Nephron (organoid): ENCODE results near the gene TTC34.
A peak's percentile ranks its signal among the peaks of the same experiment; 100 is the strongest.
"Not testable (repeated sequence)": the region's sequence is repeated elsewhere in the genome, so short reads cannot be mapped to it uniquely, and the experiment has no call there.

Experiments
- H3K27ac Mint-ChIP-seq, 3 experiments: 2 replicates each; pipeline ENCODE4 v1.8.0; 2020; ENCODE audit warnings: mixed read lengths in 3 of 3, mild to moderate bottlenecking in 2 of 3, moderate library complexity in 1 of 3
- H3K27me3 Mint-ChIP-seq: 2 replicates; pipeline ENCODE4 v1.8.0; 2021; ENCODE audit warnings: low read depth, mild to moderate bottlenecking, moderate library complexity, mixed read lengths
- H3K36me3 Mint-ChIP-seq: 2 replicates; pipeline ENCODE4 v1.8.0; 2020; ENCODE audit warnings: low read depth, mixed read lengths
- H3K4me1 Mint-ChIP-seq: 2 replicates; pipeline ENCODE4 v1.8.0; 2020; ENCODE audit warnings: mixed read lengths
- H3K4me3 Mint-ChIP-seq, 3 experiments: 2 replicates each; pipeline ENCODE4 v1.8.0; 2020; ENCODE audit warnings: mild to moderate bottlenecking in 3 of 3, mixed read lengths in 3 of 3, moderate library complexity in 2 of 3
- H3K9me3 Mint-ChIP-seq: 2 replicates; pipeline ENCODE4 v1.8.0; 2020; ENCODE audit warnings: mixed read lengths
- CTCF ChIP-seq, 3 experiments: fragments of 200-600 bp; sonication (generic); IDR thresholded peaks; one replicate each; pipeline ENCODE4 v1.5.0; 2021; ENCODE audit warnings: antibody characterized with exemption in 3 of 3; ENCODE audit not compliant: unreplicated experiment in 3 of 3

The TTC34 gene

DNA sequence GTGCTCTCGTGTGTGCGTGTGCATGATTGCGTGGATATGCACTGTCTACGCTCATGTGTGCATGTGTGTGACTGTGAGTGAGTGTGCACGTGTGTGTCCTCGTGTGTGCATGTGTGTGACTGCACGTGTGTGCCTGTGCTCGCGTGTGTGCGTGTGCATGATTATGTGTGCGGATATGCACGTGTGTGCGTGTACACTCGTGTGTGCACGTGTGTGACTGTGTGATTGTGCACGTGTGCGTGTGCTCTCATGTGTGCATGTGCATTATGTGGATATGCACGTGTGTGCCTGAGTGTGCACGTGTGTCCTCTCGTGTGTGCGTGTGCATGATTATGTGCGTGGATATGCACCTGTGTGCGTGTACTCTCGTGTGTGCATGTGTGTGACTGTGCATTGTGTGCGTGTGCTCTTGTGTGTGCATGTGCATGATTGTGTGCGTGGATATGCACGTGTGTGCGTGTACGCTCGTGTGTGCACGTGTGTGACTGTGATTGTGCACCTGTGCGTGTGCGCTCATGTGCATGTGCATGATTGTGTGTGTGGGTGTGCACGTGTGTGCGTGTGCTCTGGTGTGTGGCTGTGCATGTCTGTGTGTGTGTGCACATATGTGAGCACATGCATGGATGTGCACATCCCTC lies 170.9 kb downstream of the TTC34 start:
- peaks cover 3% of the 10 kb centered on the region for H3K36me3 Mint-ChIP-seq
- H3K4me1 Mint-ChIP-seq = peaks cover 3% of the 10 kb centered on the region
- peaks cover 9% of the 10 kb centered on the region for H3K9me3 Mint-ChIP-seq
- H3K27me3 Mint-ChIP-seq = peaks cover 60% of the 10 kb centered on the region
- H3K4me3 Mint-ChIP-seq = peak overlapping the region in 2 of 3 experiments; percentile 23 to 67
- TF ChIP-seq CTCF (IDR thresholded peaks at IDR 0.05; ENCODE audit: unreplicated experiment in 3 of 3) = no peak
- peak overlapping the region in 1 of 3 experiments; percentile 65 for H3K27ac Mint-ChIP-seq

- Mint-ChIP-seq H3K4me1 (peaks cover 3% of the 10 kb centered on the region), H3K4me3 (peak overlapping the region in 2 of 3 experiments; percentile 38 to 41), H3K27ac (peak overlapping the region in 1 of 3 experiments; percentile 65), H3K9me3 (peaks cover 9% of the 10 kb centered on the region), H3K36me3 (peaks cover 3% of the 10 kb centered on the region), H3K27me3 (peaks cover 67% of the 10 kb centered on the region)
- no peak for TF ChIP-seq CTCF (IDR thresholded peaks at IDR 0.05; ENCODE audit: unreplicated experiment in 3 of 3)
Observed at GRCh38 chr1:2629627-2630497, 171.6 kb downstream of the TTC34 start.

GRCh38 chr1:2628933-2629626 lies 172.4 kb downstream of the TTC34 start:
- no peak for TF ChIP-seq CTCF (IDR thresholded peaks at IDR 0.05; ENCODE audit: unreplicated experiment in 3 of 3)
- H3K36me3 Mint-ChIP-seq = peaks cover 3% of the 10 kb centered on the region
- H3K4me1 Mint-ChIP-seq = peaks cover 3% of the 10 kb centered on the region
- H3K9me3 Mint-ChIP-seq = peaks cover 9% of the 10 kb centered on the region
- peaks cover 74% of the 10 kb centered on the region for H3K27me3 Mint-ChIP-seq
- peak overlapping the region in 1 of 3 experiments; percentile 38 for H3K4me3 Mint-ChIP-seq
- no peak overlapping the region for H3K27ac Mint-ChIP-seq

- TF ChIP-seq CTCF (IDR thresholded peaks at IDR 0.05; ENCODE audit: unreplicated experiment in 3 of 3) = no peak
- Mint-ChIP-seq H3K36me3 (peaks cover 3% of the 10 kb centered on the region), H3K27ac (no peak overlapping the region), H3K4me3 (peak overlapping the region in 1 of 3 experiments; percentile 49), H3K9me3 (peaks cover 9% of the 10 kb centered on the region), H3K4me1 (peaks cover 2% of the 10 kb centered on the region), H3K27me3 (peaks cover 77% of the 10 kb centered on the region)
Observed at GRCh38 chr1:2628191-2628932, 173.1 kb downstream of the TTC34 start.

- Mint-ChIP-seq H3K27me3 (peaks cover 77% of the 10 kb centered on the region), H3K36me3 (peaks cover 3% of the 10 kb centered on the region), H3K4me3 (no peak overlapping the region), H3K9me3 (peaks cover 9% of the 10 kb centered on the region), H3K4me1 (no peaks in the 10 kb centered on the region), H3K27ac (no peak overlapping the region)
- no peak for TF ChIP-seq CTCF (IDR thresholded peaks at IDR 0.05; ENCODE audit: unreplicated experiment in 3 of 3)
Observed at GRCh38 chr1:2627746-2628145, 173.7 kb downstream of the TTC34 start.

DNA sequence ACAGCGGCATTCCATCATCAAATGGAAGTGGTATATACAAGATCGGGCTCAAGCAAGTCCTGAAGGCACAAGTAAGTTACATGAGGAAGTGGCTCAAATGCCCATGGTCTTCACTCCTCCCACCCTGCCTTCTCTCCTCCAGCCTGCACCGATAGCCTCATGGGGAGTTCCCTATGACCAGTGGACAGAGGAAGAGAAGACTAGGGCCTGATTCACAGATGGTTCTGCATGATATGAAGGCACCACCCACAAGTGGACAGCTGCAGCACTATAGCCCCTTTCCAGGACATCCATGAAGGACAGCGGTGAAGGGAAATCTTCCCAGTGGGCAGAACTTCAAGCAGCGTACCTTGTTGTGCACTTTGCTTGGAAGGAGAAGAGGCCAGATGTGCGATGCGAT lies 175.7 kb downstream of the TTC34 start:
- H3K4me3 Mint-ChIP-seq = not testable (repeated sequence)

More for the DNA sequence above, 175.7 kb downstream of the TTC34 start:
- not testable (repeated sequence) for H3K4me1 Mint-ChIP-seq, H3K27ac Mint-ChIP-seq, H3K36me3 Mint-ChIP-seq, H3K9me3 Mint-ChIP-seq
- peaks cover 60% of the 10 kb centered on the region for H3K27me3 Mint-ChIP-seq
